ENCODE results near the gene ZNF618.
"Not testable (repeated sequence)": the region's sequence is repeated elsewhere in the genome, so short reads cannot be mapped to it uniquely, and the experiment has no call there.

The ZNF618 gene

GRCh38 chr9:114027159-114027862, 151.2 kb downstream of the ZNF618 start:
- no peak for DNase-seq

GRCh38 chr9:114027863-114028465, 151.9 kb downstream of the ZNF618 start:
- DNase-seq, result no peak

- DNase-seq, result no peak
Observed at GRCh38 chr9:114028646-114029045, 152.5 kb downstream of the ZNF618 start.

- DNase-seq, result no peak
Observed at GRCh38 chr9:114029311-114030170, 153.4 kb downstream of the ZNF618 start.

- no peak for DNase-seq
Observed at GRCh38 chr9:114030364-114030763, 154.3 kb downstream of the ZNF618 start.

GRCh38 chr9:114031037-114031630, 155.0 kb downstream of the ZNF618 start:
- no peak for DNase-seq

DNA sequence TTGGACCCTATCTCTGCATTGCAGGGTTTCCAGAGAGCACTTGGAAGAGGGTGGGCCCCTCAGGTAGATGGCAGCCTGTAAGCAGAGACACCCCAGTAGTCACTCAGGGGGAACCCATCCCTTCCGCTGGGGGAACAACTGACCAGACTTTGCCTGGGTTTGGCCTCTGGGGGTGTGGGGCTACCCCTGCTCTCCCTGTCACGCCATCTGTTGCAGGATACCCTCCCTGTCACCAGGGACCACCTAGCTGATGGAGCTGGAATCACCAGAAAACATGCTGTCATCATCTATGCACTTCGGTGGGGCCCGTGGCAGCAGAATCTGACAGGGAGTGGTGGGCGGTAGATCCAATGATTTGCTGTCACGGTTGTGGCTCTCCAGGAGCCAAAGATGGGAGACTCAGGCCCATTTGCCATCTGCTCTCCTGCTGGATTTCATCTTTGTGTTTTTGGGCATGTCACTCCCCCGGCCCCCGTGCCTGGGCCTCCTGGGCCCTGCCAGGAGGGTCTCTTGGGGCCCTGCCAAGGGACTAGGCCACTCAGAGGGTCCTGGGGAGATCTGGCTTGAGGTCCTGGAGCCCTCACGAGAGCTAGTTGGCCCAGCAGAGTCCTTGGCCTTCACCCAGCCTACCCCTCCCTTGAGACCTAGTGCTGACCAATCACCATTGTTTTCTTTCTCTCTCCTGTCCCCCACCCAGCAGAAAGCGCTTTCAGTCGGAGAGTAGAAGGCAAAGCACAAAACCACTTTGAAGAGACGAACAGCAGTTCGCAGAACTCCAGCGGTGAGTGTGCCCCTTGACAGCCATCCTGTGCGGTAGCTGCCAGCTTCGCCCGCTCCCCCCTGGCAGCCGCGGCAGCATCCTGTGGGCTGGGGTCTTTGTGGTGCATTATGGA, 156.1 kb downstream of the ZNF618 start:
- no peak for DNase-seq

- DNase-seq, result peak; percentile 14
Observed at GRCh38 chr9:114033397-114034103, 157.4 kb downstream of the ZNF618 start.

GRCh38 chr9:114034196-114034595, 158.1 kb downstream of the ZNF618 start:
- DNase-seq, result no peak

DNA sequence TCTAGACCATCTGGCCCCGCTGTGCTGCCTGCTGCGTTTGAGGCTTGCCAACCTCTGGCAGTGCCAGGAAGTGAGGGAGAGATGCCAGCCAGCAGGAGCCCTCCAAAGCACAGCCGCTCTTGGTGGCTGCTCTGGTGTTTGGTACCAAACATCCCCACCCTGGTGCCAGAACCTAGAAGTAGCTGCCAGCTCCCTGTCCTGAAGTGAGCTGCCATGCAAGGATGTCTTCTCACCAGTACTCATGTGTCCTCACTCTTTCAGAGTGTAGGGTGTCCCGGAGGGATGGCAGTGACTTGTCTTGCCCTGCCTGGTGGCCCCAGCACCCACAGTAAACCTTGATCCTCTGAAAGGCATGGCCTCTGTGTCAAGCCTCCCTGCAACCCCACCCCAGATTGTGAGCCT, 158.6 kb downstream of the ZNF618 start:
- no peak for DNase-seq

GRCh38 chr9:114035221-114035844, 159.2 kb downstream of the ZNF618 start:
- DNase-seq, result no peak

GRCh38 chr9:114035845-114036801, 160.0 kb downstream of the ZNF618 start:
- no peak for DNase-seq

DNA sequence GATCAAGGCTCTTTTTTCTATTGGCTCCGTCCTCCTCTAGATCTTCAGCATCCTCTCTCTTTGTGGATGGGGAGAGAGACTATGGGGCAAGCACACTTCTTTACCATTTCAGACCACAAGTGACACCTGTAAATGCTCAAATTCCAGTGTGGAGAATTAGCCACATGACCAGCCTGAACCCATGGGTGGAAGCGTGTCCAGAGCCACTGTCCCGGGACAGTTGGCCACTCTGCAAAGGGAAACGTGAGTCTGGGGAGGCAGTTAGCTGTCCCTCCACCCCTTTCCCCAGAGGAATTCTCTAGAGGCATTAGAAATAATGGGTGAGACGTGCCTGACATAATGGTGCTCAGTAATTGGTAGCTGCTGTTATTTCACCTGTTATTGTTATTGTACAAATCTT, 161.1 kb downstream of the ZNF618 start:
- DNase-seq, result no peak

DNA sequence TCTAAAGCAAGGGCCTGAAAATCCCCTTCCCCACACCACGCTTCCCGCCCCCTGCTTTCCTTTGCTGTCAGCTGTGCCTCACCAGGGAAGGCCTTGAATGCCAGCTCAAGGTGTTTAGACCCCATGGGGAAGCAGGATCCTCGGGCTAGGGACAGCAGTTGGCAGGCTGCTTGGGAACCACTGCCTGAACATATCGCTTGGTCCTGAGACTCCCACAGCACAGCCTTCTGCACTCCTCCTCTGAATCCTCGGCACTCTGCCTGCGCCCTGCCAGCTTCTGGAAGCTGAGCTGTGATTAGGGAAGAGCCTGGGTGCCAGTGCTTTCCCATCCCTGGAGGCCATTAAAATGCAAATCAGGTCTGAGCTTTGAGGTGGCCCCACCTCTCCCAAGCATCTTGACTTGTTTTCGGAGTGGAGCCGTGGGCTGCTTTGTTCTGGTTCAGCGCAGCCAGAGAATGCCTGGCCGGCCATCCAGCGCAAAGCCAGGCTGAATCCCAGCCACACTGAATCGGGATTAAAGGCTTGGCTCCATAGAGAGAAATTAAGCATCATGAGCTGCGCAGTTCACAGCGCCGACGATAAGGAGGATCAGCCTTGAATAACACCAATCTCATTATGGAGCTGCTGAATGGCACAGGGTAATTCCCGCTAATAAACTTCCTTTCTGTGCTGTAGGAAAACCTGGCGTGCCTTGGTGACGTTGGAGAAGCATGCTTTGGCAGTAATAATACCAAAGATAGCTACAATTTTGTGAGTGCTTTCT, 162.0 kb downstream of the ZNF618 start:
- no peak for DNase-seq

- DNase-seq, result no peak
Observed at GRCh38 chr9:114038724-114039313, 162.7 kb downstream of the ZNF618 start.

DNA sequence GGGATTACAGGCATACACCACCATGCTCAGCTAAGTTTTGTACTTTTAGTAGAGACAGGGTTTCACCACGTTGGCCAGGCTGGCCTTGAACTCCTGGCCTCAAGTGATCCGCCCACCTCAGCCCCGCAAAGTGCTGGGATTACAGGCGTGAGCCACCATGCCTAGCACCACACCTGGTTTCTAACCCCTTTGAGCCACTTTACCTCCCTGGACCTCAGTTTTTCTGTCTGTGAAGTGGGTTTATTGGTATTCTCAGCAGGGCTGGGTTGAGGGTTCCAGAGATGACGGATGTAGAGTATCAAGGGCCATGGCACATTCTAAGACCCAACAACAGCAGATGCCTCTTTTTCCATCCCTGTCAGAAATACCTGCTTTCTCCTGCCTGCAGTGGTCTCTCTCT, 163.4 kb downstream of the ZNF618 start:
- DNase-seq, result no peak

DNA sequence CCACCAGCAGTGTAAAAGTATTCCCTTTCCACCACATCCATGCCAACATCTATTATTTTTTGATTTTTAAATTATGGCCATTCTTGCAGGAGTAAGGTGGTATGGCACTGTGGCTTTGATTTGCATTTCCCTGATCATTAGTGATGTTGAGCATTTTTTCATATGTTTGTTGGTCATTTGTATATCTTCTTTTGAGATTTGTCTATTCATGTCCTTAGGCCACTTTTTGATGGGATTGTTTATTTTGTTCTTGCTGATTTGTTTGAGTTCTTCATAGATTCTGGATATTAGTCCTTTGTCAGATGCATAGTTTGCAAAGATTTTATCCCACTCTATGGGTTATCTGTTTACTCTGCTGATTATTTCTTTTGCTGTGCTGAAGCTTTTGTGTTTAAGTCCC, 167.6 kb downstream of the ZNF618 start:
- DNase-seq, result not testable (repeated sequence)

- no peak for DNase-seq
Observed at GRCh38 chr9:114046237-114046755, 170.2 kb downstream of the ZNF618 start.

Measured in fibroblast of skin of back (primary cell).